ENCODE measurements around the gene TMC3.
"Not testable (repeated sequence)": the region's sequence is repeated elsewhere in the genome, so short reads cannot be mapped to it uniquely, and the experiment has no call there.

The TMC3 gene

DNA sequence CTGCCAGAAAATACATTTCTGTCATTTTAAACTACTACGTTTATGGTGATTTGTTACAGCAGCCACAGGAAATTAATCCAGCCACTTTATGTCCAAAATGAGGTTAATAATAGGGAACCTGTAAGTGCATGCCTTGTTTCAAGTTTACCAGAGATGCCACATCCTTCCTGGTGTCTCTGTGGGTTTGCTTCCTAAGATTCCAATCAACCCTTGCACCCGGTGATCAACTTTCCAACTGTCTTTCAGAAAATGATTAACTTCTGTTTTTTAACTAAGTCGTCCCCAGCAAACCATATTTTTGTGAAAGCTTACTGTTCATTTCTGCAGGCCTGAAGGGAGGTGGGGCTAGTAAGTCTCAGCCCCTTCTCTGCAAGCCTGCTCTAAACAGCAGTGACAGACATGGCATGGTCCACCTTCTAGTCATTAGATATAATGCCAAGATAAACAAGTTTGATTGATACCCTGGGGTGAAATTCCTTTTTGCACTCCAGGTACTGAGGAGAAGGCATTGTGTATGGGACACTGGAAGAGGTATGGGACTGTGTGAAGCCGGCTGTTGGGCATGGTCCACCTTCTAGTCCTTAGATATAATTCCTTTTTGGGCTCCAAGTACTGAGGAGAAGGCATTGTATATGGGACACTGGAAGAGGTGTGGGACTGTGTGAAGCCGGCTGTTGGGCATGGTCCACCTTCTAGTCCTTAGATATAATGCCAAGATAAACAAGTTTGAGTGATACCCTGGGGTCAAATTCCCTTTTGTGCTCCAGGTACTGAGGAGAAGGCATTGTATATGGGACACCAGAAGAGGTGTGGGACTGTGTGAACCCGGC is 11.1 kb upstream of the TMC3 start:
- no peak for DNase-seq

DNA sequence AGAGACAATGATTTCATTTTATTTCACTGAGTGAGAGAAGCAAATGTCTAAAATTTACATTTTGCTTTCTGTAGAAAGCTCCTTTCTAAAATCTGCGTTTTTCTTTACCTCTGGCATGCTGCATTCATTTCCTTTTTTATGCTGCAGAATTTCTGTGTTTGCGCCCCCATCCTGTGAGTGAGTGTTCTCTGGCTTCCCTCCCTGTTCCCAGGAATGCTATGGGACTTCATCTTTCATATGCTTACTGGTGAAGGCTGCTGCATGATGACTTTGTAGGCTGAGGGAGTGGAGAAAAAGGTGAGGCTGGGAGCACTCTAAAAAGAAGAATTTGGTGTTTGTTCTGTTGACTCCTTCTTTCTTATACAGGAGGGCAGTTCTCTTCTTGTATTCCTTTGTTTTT is 7.7 kb upstream of the TMC3 start:
- DNase-seq: no peak

DNA sequence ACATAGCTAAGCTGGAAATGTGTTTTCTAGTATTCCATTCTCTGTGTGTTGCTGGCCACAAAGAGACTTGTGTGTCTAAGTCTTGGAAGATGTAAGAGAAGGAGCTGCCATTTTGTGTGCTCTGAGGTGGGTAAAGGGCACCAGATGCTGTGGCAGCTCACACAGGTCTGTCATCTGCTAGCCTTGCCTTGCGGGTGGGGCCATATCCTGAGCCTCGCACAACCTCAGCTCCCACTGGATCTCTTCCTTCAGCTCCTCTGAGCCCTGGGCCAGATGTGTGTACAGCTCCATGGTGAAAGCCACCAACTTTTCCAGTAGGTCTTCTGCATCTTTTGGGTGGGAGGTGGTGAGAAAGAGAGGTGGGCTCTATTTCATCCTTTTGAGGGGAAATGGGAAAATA is 6.7 kb upstream of the TMC3 start:
- no peak for DNase-seq

DNA sequence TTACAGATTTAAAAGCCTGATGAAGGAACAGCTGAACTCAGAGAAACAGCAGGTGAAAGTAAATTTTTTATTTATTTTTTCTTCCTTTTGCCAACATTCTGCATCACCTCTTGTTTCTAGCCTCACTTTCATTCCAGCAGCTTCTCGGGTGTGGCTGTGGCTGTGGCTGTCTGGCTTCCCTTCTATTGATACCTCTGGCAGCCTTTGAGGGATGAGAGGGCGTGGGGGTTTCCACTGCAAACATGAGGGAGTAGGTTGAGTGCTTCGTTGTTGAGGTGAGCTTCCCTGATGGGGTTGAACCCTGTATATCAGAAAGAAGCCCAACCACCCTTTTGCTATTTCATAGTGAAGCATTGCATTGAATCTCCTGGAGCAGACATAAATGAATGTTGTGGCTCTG is 6.2 kb upstream of the TMC3 start:
- no peak for DNase-seq

DNA sequence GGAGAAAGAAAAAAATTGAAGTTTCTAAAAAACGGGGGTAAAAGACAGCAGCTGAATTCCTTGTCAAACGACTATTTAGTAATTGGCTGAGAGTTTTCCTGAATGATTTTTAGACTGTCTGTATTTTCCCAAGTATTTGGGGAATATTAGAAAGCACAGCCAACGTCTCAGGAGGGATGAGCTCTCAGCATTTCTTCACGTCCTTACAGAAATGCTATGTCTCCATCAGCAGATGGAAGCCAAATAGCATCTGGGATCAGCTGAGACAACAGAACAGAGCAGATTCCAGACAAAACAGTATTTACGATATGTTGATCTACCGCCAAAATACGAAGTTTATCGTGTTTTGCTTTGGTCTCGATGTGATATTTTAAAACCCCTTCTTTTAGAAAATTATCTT is 5.3 kb upstream of the TMC3 start:
- no peak for DNase-seq

DNA sequence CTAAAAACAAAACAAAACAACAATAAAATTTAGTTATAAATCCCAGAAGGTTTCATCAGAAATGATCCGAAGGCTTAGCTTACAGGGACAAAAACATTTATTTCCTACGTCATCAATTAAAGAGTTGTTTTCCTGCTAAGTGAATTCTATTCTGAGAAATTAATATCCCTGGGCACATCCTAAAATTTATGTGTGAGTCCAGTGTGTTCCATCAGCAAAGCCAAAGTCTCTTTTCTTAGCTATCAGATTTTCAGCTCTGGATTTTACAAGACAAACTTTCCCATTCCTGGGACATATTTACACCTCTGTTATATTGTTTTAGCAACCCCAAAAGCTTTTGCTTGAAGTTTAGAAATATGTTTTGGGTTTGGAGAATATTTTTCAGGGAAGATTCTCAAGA is 4.4 kb upstream of the TMC3 start:
- DNase-seq: no peak

DNA sequence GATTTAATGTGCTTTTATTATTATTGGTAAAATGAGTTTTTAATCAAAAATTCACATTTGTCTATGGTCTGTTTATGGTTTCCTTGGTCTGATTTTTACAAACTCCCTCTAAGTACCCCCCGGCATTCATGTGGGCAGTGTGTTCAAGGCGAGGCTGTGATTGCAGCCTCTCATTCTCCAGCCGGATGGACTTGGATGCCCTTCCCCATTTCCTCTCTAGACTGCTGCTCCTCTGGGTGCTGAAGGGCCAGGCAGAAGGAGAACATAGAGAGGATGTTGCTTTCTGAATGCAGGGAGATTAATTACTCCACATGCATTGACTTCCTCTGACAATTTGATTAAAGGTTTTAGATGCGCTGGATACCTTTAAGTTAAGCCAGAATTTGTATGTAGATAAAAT is 3.9 kb upstream of the TMC3 start:
- DNase-seq: no peak

DNA sequence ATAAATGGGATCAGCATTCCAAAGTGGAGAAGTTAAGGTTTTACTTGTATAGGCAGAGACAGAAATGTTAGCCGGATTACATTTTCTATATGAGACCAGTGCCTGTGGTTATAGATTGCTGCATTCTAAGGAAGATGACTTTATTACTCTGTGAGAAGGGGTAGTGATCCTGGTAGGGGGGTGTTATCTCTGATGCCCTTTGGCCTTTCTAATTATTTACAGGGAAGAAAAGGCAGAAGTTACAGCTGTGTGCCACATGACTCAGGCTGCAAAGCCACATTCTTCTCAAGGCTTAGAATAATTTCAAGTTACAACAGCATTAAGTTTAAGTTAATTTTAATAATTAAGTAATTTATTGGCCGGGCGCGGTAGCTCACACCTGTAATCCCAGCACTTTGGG is 2.2 kb upstream of the TMC3 start:
- DNase-seq: no peak

DNA sequence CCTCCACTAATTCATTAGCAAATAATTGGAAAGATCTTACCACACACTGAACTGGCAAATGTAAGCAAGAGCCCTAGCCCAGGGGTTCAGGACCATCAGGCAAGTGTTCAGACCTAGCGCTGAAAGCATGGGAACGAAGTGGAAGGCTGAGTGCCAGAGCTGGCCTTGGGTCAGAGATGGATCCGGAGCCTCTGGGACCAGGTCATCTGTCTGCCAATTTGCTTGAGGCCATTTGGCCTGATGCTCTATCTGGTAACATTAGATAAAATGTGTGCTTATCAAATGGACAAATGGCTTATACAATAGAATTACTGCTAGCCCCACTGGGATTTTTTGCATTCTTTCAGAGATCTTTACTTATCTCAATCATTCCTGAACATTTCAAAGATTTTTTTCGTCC is 1.4 kb upstream of the TMC3 start:
- DNase-seq: no peak

DNA sequence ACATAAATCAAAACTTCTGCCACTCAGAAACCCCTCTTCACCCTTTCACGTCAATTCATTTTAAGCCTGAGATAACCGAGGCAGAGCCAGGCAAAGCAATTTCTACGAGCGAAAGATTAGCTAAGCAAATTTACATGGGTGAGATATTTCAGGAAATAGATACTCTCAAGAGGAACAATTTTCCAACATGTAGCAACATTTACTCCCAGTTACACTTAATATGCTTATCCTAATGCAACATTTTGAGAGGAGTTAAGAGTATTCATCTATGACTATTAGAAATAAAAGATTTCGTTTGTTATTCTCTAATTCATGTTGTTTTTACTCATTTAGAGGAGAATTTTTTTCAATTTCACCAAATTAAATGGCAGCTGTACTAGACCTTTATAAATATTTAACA is 837 bp downstream of the TMC3 start:
- DNase-seq: no peak

DNA sequence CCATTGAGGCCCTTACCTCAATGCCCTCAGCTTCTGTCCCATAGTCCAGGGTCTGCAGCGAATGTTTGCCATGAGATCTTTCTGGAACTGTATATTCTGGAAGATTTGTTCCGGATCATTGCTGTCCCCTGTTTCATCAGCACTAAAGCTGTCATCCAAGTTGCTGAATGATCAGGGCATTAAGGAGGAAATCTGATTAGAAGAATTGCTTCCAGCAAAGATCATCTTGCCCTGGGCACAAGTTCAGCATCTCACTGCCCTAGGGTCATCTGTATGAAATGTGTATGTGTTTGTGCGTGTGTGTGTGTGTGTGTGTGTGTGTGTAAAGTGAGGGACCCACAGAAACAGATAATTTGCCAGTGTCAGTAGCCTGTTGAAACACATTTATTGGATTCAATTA is 1.4 kb downstream of the TMC3 start:
- no peak for DNase-seq

DNA sequence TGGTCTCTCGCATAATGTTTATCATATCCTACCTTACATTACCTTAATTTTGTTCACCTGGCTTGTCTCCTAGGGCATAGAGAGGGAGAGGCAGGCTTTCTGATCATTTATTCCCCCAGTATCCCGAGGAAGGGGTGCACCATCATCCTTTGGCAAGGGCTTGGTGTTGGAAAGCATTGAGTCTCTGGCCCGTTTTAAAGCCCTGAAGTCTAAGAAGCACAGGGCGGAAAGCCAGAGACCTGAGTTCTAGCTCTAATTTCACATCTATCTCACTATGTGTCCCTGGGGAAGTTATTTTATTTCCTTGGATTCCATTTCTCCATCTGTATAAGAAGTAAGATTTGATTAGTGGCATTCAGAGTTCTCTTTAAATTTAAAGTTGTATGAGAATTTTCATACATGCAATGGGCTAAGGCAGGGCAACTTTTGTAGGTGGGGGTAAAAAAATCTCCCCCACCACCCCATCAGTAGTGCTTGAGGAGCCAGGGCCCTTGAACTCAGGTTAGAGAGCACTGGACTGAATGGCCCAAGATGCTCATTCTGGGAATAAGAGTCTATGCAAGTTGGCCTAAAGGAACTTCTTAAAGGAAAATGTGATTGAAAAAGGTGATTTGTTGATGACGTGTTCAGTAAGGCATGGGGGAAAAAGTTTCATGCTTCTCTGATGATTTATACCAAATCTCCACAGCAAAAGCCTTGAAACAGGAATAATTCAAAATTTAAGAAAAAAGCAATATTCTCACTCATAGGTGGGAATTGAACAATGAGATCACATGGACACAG is 10.1 kb downstream of the TMC3 start:
- no peak for DNase-seq

DNA sequence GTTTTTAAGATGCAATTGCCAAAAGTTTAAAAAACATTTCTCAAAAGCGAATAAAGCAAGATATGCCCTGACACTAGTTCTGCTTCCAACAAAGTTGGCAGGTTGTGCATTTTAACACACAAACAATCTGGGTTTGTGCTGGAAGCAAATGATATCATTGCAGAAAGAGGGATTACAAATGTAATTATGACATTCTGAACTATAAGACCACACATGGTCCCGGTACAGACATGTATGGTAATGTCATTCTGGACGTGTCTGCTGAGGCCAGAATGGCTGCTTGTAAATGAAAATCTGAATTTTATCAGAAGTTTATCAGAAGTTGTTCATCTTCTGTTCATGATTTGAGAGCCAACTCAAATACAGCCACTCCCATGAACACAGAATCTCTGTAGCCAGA is 10.7 kb downstream of the TMC3 start:
- no peak for DNase-seq

DNA sequence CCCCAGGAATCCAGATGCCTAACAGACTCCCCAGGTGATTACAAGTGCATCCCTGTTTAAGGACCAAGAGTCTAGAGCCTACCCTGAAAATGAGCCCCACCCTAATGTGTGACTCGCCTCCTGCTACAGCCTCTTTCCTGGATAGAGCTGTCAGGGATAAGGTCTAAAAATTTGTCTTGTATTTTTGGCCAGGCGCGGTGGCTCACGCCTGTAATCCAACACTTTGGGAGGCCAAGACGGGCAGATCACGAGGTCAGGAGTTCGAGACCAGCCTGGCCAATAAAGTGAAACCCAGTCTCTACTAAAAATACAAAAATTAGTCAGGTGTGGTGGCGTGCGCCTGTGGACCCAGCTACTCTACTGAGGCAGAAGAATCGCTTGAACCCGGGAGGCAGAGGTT is 11.2 kb downstream of the TMC3 start:
- DNase-seq: no peak

DNA sequence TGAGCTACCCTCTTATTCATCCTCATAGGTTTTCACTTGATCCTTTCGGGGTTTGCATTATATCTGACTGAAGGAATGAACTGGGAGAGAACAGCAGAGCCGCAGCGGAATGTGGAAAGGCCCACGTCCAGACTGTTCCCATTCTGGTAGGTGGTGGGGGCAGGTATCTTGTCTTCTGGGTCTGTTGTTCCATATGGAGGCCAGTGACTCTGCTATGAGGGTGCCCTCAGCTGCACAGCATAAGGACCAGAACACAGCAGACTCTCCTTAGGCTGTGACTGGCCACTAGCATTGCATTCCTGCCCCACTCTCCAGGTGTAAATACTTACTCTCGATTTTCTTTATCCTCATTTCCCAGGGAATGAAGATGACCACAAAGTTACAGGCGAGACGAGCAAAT is 12.1 kb downstream of the TMC3 start:
- no peak for DNase-seq

DNA sequence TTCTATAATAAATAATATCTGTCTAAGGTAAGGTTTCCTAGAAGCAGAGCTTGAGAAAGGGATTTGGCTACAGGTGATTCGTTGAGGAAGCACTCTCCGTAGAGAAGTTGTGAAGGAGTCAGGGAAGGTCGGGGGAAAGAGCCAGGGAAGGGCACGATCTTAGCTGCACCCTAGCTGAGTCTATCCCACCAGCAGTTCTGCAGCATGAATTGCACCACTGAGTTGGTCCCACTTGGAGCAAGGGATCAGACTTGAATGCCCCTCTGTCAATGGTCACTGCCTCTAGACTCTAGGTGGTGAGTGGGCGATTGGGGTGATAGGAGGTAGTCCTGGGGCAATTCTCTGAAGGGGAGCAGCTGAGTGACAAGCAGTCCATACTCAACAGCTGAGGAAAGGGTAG is 13.5 kb downstream of the TMC3 start:
- DNase-seq: no peak

DNA sequence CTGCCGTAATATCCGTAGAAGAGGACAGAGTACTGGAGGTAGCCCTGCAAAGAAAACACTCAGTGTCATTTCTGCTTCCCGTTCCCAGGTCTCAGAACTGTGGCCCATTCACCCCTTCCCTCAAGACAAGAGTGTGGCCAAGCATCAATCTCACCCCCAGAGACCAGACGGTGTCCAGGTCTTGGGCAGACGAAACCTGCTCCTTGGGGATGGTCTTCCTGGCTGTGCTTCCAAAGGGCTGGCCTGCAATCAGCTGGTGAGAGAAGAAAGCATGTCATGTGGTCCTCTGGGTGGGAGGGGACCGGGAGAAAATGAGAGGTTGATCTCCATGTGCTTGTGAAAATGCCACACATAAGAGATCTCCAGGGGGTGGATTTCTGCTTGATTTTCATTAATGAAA is 15.8 kb downstream of the TMC3 start:
- no peak for DNase-seq

DNA sequence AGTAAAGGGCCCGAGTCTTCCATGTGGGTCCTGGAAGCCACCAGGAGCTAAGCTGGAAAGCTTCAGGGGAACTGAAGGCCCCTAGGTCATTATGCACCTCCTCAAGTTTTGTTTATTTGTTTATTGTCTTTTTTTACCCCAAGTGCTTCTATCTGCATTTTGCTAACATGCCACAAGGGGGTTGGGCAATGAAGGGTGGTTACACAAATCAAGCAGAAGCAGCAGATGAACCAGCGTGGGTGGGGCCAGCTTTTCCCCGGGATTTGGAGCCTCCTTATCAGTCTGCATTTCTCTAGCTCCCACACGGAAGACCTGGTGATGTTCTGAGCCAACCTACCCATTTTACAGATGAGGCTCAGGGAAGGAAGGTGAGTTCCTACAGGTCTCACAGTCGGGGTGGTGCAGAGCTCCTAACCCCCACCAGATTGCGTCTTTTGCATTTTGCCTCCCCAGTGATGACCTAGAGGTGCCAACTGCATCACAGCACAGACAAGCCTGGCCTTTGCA is 16.8 kb downstream of the TMC3 start:
- no peak for DNase-seq

DNA sequence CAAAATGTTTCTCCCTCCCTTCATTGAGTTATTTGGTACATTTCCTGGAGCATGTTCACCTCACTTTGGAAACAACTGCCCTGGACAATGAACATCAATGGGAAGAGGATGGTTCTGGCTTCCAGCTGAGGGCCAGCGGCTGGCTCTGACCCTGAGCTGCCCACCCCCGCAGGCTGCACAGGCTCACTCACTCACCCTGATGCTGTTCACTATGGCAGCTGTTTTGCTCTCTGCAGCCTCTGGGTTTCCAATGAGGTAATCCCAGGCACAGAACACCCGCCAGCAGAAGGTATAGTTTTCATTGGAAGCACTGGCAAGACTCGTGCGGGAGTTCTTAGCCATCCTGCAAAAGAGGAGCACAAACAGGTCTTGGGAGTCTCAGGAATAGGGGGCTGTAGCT is 17.8 kb downstream of the TMC3 start:
- DNase-seq: no peak

DNA sequence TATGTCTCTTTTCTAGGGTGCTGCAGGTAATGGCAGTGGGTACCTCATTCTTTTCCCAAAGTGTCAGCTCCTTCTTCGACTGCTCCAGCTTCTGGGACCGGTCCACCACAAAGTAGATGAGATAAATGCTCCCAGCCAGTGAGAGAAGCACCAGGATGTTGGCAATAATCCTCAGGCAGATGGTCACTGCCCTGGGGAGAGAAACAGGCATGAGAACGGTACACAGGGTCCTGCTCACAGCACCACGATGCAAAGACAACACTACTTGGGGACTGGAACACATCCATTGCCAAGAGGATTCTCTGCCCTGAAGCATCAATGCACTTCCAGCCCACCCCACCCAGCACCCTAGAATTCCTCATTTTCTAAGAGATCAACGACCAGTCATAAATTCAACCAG is 22.4 kb downstream of the TMC3 start:
- no peak for DNase-seq

DNA sequence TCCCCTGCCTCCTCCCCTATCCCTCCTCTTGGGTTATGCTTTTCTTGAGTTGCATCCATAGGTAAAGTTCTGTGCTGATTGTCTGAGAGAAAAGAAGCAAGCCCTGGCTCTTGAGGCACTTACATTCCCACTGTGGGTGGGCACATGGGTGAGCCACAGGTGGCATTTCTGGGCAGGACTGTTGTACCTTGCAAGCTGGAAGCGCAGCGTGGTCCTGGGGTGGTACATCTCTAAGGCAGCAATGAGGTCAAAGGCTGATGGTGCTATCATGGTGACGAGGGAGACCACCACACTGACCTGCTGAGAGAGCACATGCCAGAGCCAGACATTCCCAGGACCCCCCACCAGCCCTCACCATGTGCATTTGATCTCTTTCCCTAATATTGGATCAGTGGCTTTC is 24.7 kb downstream of the TMC3 start:
- no peak for DNase-seq

DNA sequence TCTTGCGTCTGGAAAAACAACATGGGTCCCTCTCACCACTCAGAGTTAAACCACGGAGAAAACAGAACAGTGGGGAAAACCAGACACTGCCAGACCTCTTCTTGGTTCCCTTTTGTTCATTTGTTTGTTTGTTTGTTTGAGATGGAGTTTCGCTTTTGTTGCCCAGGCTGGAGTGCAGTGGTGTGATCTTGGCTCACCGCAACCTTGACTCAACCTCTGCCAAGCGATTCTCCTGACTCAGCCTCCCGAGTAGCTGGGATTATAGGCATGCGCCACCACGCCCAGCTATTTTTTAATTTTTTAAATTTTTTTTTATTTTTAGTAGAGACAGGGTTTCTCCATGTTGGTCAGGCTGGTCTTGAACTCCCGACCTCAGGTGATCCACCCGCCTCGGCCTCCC is 25.3 kb downstream of the TMC3 start:
- DNase-seq: not testable (repeated sequence)

DNA sequence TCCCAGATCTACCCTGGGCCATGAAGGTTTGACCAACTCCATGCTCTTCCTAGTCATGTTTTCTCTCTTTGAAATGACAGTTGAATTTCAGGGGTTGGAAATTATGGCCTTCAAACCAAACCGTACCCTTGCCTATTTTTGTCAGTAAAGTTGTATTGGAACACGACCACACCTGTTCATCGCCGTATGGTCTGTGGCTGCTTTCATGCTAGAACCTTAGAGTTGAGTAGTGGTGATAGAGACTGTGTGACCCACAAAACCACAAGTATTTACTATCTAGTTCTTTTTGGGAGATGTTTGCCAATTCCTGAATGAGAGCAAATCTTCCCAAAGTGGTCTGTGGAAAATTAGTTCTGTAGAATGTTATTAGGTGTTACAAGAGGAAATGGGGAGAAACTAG is 26.1 kb downstream of the TMC3 start:
- no peak for DNase-seq

DNA sequence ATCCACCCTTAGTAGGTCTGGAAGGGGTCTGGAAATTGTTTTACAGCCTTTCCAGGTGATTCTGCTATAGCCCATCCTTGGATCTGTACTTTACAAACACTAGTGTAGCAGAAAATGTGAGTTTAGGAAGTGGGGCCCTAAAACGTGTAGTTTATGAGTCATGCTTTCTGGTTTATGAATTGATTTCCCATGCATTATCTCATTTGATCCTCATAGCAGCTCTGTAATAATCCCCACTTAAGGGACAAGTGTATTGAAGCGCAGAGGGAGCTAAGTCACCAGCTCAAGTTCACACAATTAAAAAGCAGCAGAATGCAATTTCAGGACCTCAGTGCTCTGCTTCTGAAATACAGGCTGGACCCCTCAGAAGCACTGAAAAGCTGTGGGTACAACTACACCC is 27.4 kb downstream of the TMC3 start:
- no peak for DNase-seq

DNA sequence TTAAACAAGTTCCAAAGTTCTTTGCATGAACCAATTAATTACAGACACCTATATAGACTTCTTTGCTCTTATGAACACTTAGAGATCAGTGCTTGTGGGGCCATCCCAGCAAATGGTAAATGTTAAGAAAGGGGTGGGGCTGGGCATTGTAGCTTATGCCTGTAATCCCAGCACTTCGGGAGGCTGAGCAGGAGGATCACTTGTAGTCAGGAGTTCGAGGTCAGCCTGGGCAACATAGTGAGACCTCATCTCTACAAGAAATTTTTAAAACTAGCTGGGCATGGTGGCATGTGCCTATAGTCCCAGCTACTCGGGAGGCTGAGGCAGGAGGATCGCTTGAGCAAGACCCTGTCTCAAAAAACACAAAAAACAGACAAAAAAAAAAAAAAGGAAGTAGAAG is 30.6 kb downstream of the TMC3 start:
- DNase-seq: no peak

All from activated CD8-positive, alpha-beta memory T cell treated with anti-CD3 and anti-CD28 coated beads, Interleukin-2, amount 50 U/mL, for 4 hours (primary cell).